Tibial artery (tissue), 4 donors: ENCODE results near the gene PNPLA1.
"Not testable (repeated sequence)": the region's sequence is repeated elsewhere in the genome, so short reads cannot be mapped to it uniquely, and the experiment has no call there.

Source experiments
- DNase-seq, 2 donors: peaks; one replicate each; pipeline ENCODE4 v3.0.0-alpha.2; 2019
- H3K27ac ChIP-seq, 2 donors: fragments of 200-600 bp; sonication (generic) in 1 of 2; 1 replicate in 1 of 2; 2 replicates in 1 of 2; pipeline ENCODE4 v1.5.1; 2018 to 2019; ENCODE audit warnings: mild to moderate bottlenecking in 1 of 2
- H3K27me3 ChIP-seq, 2 donors: fragments of 200-600 bp; sonication (generic) in 1 of 2; one replicate each; pipeline versions ENCODE4 v1.5.1 to v1.6.0; 2016 to 2019
- H3K36me3 ChIP-seq, 3 donors: fragments of 200-600 bp; sonication (generic) in 2 of 3; one replicate each; pipeline ENCODE4 v1.5.1; 2016 to 2019; ENCODE audit warnings: mild to moderate bottlenecking in 2 of 3
- H3K4me1 ChIP-seq, 4 donors: fragments of 200-600 bp; sonication (generic) in 2 of 4; 1 replicate in 3 of 4; 2 replicates in 1 of 4; pipeline ENCODE4 v1.5.1; 2016 to 2019
- H3K4me3 ChIP-seq, 2 donors: fragments of 200-600 bp; sonication (generic) in 1 of 2; 1 replicate in 1 of 2; 2 replicates in 1 of 2; pipeline ENCODE4 v1.5.1; 2018 to 2019; ENCODE audit warnings: mild to moderate bottlenecking in 2 of 2
- H3K9me3 ChIP-seq, 3 donors: fragments of 200-600 bp; sonication (generic) in 1 of 3; one replicate each; pipeline ENCODE4 v1.5.1; 2016 to 2019
- intact Hi-C: fragments of 100-400 bp; cut with DNase I; formaldehyde crosslinking; loops from one replicate; pipeline ENCODE4 v1.15.0; 2023; ENCODE audit warnings: low total_unique reads
- TF ChIP-seq, protein P1 (sequence below), 2 experiments: fragments of 200-600 bp in 1 of 2; fragments of 450-650 bp in 1 of 2; IDR thresholded peaks; one replicate each; pipeline ENCODE4 v1.5.1; 2017 to 2019; ENCODE audit warnings: antibody characterized with exemption in 2 of 2, mild to moderate bottlenecking in 1 of 2, moderate library complexity in 1 of 2

PNPLA1 gene

DNA sequence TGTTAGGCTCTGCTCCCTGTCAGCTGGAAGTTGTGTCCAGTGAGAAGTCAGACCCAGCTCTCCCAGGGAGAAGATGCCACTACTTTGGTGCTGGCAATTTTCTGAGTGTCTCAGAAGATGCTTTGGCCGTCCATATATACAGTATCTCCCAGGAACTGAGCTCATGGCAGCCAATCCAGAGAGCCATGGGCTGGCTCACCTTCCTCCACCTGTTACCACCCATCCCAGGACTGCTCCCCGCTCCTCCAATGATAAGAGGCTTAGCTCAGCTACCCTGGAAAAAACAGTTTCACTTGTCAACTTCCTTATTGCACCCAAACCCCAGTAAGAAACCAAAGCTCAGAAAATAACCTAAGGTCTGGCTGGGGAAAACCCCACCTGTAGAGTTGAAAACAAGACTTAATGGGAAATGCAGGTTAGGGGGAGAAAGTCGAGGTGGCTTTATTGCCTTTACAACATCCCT lies 67.0 kb downstream of the PNPLA1 start, which contains the start of gene BNIP5:
TSS of gene BNIP5 (minus strand) at position 110 of the 463 bp plus-strand sequence. CDS start 6,198 bp downstream, outside the sequence.
- no peak within 1 kb of the TSS for H3K4me3 ChIP-seq
- no peak for DNase-seq
- H3K27ac ChIP-seq = no peak within 1 kb of the TSS
- TF ChIP-seq, protein P1, sequence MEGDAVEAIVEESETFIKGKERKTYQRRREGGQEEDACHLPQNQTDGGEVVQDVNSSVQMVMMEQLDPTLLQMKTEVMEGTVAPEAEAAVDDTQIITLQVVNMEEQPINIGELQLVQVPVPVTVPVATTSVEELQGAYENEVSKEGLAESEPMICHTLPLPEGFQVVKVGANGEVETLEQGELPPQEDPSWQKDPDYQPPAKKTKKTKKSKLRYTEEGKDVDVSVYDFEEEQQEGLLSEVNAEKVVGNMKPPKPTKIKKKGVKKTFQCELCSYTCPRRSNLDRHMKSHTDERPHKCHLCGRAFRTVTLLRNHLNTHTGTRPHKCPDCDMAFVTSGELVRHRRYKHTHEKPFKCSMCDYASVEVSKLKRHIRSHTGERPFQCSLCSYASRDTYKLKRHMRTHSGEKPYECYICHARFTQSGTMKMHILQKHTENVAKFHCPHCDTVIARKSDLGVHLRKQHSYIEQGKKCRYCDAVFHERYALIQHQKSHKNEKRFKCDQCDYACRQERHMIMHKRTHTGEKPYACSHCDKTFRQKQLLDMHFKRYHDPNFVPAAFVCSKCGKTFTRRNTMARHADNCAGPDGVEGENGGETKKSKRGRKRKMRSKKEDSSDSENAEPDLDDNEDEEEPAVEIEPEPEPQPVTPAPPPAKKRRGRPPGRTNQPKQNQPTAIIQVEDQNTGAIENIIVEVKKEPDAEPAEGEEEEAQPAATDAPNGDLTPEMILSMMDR (IDR thresholded peaks at IDR 0.05) = no peak
- peaks cover 0 to 31% of the 10 kb centered on the region in 2 donors for H3K27me3 ChIP-seq
- H3K36me3 ChIP-seq = no peaks in the 10 kb centered on the region
- no peaks in the 10 kb centered on the region for H3K9me3 ChIP-seq
- intact Hi-C loops = no loop called here
- H3K4me1 ChIP-seq = peaks cover 0 to 12% (median 5%) of the 10 kb centered on the region in 4 donors

DNA sequence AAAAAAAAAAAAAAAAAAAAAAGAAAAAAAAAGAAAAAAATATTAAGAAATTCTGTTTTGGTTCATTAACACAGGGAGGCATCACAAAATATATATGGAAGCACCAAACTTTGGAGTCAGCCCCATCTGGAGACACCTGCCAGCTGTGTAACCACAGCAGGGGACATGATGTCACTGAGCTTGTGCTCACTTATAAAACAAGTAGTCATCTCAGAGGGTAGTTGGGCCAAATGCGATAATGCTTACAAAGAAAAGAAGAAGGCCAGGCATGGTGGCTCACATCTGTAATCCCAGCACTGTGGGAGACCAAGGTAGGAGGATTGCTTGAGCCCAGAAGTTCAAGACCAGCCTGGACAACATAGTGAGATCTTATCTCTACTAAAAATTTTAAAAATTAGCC lies 68.0 kb downstream of the PNPLA1 start:
- H3K4me1 ChIP-seq = peaks cover 0 to 12% (median 5%) of the 10 kb centered on the region in 4 donors
- H3K9me3 ChIP-seq = no peaks in the 10 kb centered on the region
- no peaks in the 10 kb centered on the region for H3K36me3 ChIP-seq
- intact Hi-C loops = no loop called here
- DNase-seq = peak in 1 of 2 donors; percentile 3
- peaks cover 0 to 26% of the 10 kb centered on the region in 2 donors for H3K27me3 ChIP-seq
- no peak overlapping the region for H3K27ac ChIP-seq
- no peak overlapping the region for H3K4me3 ChIP-seq
- TF ChIP-seq, protein P1 (IDR thresholded peaks at IDR 0.05) = no peak

DNA sequence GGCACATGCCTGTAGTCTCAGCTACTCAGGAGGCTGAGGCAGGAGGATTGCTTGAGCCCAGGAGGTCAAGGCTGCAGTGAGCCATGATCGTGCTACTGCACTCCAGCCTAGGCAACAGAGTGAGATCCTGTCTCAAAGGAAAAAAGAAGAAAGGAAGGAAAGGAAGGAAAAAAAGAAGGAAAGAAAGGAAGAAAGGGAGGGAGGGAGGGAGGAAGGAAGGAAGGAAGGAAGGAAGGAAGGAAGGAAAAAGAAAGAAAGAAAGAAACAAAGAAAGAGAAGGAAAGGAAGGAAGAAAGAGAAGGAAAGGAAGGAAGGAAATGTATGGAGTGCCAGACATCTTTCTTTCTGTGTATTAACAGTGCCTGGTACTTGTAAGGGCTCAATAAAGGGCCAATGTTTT lies 68.4 kb downstream of the PNPLA1 start:
- H3K27me3 ChIP-seq = peaks cover 0 to 23% of the 10 kb centered on the region in 2 donors
- intact Hi-C loops = not testable (repeated sequence)

DNA sequence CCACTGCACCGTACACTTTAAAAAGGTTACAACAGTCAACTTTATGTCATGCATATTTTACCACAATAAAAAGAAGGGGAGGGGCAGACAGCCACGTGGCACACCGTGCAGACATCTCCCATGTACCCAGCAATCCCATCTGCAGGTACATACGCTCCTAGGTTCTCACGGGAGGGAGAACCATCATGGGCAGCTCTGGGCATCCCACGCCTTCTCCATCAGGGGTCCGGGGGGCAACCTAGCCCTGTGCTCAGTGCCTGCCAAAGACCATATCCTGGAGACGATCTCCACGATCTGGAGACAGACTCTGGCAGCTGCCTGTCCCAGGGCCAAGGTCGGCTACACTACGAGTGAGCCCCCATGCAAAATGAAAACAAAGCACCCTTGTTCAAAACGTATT lies 69.3 kb downstream of the PNPLA1 start:
- no peak overlapping the region for H3K27ac ChIP-seq
- H3K9me3 ChIP-seq = no peaks in the 10 kb centered on the region
- H3K4me3 ChIP-seq = no peak overlapping the region
- no peaks in the 10 kb centered on the region for H3K36me3 ChIP-seq
- H3K4me1 ChIP-seq = peaks cover 0 to 23% (median 5%) of the 10 kb centered on the region in 4 donors
- peaks cover 0 to 15% of the 10 kb centered on the region in 2 donors for H3K27me3 ChIP-seq
- intact Hi-C loops = no loop called here
- DNase-seq = peak in 1 of 2 donors; percentile 56
- TF ChIP-seq, protein P1 (IDR thresholded peaks at IDR 0.05) = no peak

More for the DNA sequence above, 68.4 kb downstream of the PNPLA1 start:
- H3K36me3 ChIP-seq, H3K4me3 ChIP-seq, H3K27ac ChIP-seq, H3K9me3 ChIP-seq, DNase-seq: not testable (repeated sequence)
- peaks cover 0 to 14% (median 5%) of the 10 kb centered on the region in 4 donors for H3K4me1 ChIP-seq

DNA sequence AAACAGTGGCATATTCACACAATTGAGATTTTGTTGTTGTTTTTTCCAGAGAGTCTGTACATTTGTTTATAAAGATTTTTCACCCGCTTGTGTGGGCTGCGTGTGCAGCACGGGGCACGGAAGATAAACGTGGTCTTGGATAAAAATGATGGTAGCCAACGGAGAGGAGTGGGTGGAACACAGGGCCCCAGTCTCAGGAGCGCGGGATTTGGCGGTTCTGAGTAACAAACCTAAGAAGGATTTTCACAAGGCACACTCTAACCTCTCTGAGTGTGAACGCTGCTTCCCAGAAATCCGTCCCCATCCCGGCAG lies 70.4 kb downstream of the PNPLA1 start:
- Histone ChIP-seq H3K27me3 (peaks cover 0 to 5% of the 10 kb centered on the region in 2 donors), H3K27ac (peak overlapping the region; percentile 34 to 52), H3K9me3 (no peaks in the 10 kb centered on the region), H3K4me1 (peaks cover 0 to 23% (median 5%) of the 10 kb centered on the region in 4 donors), H3K36me3 (no peaks in the 10 kb centered on the region), H3K4me3 (no peak overlapping the region)
- TF ChIP-seq, protein P1 (IDR thresholded peaks at IDR 0.05) = no peak
- intact Hi-C loops = loop anchor here (2.0 kb wide), 1 partner anchor 21 kb away; no protein-coding TSS in a partner anchor
- DNase-seq = peak in 1 of 2 donors; percentile 57

DNA sequence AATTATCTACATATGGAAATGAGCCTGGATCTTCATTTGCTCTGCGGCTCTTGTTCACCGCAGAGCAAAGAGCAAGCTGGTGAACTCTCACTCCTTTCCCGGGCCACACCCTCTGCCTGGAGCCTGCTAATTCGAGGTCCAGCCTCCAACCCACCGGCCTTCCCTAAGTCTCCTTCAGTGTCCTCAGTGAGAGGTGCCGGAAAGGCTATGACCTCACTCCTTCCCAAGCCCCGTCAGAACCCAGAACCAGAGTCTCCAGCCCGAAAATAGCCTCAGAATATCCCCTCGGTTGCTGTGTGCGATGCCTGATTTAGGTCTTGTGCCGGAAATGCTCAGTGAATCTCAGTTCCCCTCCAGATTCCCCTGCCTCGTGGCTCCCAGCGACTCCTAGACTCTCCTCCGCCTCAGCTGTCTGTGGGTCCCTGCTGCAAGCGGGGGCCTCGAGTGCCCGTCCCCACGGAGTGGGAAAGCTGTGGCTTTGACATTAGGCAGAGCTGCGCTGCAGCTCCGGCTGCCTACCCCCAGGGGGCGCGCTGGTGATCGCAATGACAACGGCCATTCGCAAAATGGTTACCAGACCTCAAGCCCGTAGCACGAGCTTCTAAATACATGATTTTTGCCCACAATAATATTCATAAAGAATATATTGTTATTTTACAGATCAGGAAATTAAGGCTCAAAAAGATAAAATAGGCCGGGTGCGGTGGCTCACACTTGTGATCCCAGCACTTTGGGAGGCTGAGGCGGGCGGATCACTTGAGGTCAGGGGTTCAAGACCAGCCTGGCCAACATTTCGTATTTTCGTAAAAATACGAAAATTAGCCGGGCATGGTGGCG lies 71.0 kb downstream of the PNPLA1 start:
- TF ChIP-seq, protein P1 (IDR thresholded peaks at IDR 0.05) = peak; percentile 89 to 95
- Histone ChIP-seq H3K27me3 (peaks cover 0 to under 1% of the 10 kb centered on the region in 2 donors), H3K9me3 (no peaks in the 10 kb centered on the region), H3K27ac (peak overlapping the region; percentile 34 to 52), H3K4me3 (peak overlapping the region; percentile 28 to 32), H3K4me1 (peaks cover 0 to 23% (median 5%) of the 10 kb centered on the region in 4 donors), H3K36me3 (no peaks in the 10 kb centered on the region)
- intact Hi-C loops = loop anchor here (2.0 kb wide), 1 partner anchor 20 kb away; no protein-coding TSS in a partner anchor
- DNase-seq = peak; percentile 74 to 85
